DMS114 treated with DMSO at 0.1 percent for 48 hours (cell line): ENCODE data around the gene TSPAN12.
A peak's percentile ranks its signal among the peaks of the same experiment; 100 is the strongest.
"Not testable (repeated sequence)": the region's sequence is repeated elsewhere in the genome, so short reads cannot be mapped to it uniquely, and the experiment has no call there.

Source experiments
- DNase-seq: peaks from one replicate; lab custom pipeline; 2025; ENCODE audit not compliant: unreplicated experiment; lab: John Stamatoyannopoulos, UW

Gene TSPAN12

DNA sequence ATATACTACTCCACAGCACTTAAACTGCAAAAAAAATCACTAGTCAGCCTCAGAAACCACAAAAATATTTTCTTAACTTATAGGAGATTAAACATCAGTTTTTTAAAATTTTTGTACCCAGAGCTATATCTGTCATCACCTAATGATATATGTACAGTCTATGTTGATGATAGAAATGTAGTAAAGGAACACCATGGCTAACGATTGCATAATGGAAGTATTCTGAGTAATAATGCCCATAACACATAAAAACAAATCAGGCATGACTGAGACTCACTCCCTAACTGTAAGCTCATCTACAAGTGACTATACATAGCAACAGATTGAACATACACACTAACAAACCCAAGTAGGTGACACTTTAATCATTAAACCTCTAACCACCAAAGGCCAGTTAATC lies 51.3 kb downstream of the TSPAN12 start:
- no peak for DNase-seq

DNA sequence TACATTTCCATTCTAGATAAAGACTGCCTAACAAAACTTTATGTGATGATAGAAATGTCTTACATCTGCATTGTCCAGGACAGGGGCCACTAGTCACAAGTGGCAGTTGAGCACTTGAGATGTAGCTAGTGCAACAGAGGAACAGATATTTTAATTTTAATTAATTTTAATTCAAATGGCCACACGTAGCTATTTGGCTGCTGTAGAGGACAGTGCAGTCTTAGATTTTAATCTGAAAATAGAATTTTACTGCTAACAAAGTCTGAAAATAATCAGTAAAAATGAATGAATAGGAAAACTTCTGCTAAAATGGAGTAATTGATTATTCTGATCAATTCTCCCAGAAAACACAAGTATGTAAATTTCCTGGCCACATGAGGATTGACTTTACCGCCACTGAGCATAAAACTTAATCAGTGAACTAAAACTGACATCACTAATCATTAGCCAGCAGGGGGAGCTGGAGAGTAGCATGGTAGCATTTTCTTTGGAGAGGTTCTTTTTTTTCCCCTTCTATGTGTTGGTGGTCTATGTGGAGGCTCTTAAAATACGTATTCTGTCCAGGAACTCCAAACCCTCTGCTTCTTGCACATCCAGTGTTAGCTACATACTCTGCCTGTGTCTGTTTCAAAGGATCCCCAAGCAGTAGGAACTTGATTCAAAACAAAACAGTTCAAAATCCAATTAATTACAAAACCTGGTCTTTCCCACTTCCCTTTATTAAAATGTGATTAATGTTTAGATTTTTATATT lies 52.1 kb downstream of the TSPAN12 start:
- DNase-seq = peak; percentile 49

DNA sequence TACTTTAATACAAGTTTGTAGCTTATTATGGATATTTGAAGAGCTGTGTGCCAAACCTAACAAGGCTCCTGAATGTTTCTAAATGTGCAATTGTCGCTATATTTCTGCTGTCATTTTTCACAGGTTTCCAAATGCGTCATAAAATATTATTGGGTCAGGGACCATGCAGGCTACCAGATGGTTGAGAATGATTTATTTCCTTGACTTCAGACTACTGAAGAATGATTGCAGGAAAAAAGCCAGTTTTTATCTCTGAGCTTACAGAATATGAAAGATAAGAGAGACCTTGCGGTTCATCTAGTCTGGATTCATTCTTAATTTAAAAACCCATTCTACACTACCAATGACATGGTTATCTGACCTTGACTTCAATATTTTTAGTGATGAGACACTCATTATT lies 55.2 kb downstream of the TSPAN12 start:
- no peak for DNase-seq

DNA sequence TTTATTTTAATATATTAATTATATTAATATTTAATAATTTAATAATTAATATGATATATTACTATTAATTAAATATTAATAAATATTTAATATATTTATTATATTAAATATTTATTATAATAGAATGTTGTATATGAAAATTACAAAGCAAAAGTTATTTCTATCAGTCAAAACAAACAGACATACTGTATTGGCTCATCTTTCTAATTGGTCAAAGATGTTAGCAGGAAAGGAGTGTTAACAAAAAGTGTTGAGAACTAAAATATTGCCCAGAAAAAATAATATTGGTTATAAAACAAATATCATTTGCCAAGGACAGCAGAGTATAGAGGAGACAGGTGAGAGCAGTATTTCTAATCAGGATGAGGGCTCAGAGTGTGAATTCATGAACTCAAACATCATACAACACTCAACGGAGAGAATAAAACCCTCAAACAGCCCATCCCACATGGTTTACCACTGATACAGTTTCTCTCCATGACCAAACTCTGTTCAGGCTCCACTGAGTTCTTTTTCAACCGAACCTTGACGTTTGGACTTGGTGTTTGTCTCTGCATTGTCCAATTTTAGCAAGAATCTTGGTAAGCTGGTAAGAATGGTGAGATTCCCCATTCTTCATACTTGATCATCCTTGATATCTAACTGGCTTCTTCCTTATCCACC lies 58.0 kb downstream of the TSPAN12 start:
- no peak for DNase-seq

DNA sequence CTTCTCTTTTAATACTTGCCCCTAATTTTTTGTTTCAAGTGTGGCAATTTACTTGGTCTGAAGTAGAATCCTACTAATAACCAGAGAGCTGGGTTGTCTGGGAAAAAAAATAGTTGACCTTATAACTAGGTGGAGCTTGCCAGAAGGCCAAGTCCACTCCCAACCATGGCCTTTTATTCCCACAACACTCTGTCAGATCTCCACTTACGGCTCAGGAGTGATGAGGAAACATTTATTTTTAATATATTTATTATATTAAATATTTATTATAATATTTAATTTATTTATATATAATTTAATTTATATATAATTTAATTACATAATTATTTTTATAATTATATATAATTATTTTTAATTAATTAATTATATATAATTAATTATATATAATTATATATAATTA lies 58.8 kb downstream of the TSPAN12 start:
- DNase-seq = no peak

DNA sequence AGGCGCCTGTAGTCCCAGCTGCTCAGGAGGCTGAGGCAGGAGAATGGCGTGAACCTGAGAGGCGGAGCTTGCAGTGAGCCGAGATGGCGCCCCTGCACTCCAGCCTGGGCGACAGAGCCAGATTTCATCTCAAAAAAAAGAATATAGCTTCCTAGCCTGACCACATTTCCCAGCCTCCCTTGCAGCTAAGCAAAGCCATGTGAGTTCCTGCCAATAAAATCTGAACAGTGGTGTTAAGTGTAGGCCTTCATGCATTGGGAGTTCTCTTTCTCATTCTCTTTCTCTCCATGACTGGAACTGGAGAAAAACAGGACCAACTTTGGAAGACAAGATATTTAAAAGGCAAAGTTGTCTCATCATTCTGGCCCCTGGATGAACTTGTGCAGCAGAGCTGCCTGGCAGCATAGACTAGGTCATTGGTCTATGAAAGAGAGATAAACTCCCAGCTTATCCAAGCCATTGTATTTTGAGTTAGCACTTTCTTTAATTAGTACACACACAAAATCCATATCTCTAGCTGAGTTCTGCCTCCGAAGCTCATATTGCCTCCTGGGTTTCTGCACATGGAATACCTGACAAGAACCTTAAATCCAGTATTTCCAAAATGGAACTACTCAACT lies 60.8 kb downstream of the TSPAN12 start:
- no peak for DNase-seq

DNA sequence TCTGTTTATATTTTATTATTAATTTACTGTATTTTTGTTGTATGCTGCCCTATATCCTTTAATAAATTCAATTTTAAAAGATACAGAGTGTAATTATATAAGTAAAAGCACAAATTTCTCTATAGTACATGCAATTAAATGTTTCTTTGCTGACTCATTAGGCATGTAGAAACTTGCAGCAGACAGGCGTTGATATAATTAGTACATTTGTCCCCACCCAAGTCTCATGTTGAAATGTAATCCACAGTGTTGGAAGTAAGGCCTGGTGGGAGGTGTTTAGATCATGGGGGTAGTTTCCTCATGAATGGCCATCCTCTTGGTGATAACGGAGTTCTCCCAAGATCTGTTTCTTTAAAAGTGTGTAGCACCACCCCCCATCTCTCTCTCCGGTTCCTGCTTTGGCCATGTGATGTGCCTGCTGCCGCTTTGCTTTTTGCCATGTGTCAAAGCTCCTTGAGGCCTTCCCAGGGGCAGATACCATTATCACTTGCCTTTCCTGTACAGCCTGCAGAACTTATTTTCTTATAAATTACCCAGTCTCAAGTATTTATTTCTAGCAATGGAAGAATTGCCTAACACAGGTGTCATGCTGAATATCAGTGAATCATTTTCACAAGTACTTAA lies 63.7 kb downstream of the TSPAN12 start:
- DNase-seq = no peak

DNA sequence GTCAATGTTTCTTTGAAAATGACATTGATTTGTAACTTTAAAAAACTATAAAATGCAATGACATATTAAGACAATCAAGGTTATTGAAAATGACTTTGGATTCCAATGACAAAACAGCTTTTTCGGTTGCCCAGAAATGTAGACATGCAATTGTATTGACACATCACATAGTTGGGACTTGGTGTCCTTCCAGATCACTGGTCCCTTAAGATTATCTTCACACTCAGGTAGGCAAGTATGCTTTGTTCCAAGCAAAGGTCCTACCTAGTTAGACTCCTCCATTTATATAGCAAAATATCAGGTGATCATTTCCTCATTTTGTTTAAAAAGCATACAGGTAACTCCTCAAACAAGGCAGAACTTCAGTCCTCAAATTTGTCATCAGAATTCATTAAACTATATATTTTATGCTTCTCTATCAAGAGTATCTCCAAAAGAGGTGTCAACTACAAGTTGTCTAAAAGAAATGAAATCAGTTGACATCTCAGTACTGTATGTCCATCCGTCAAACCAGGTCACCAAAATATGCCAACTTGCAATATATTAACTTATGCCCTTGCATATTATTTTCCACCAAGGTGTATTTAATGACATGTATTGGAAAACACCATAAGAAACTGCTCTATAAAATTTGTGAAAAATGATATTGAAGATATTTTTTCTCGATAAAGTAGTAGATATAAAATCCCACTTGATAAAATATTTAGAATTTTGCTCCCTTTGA lies 64.6 kb downstream of the TSPAN12 start:
- no peak for DNase-seq

DNA sequence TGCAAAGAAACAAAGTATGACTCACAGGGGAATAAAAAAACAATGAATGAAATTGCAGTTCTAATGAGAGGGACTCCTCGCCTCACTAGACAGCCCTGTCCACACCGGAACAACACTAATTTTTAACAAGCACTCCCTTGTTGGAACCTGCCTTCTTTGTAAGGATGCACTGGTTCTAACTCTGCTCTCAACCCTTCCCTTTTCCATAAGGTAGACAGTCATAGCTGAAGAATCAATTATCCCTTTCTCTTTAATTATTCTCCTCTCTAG lies 65.1 kb downstream of the TSPAN12 start:
- no peak for DNase-seq

DNA sequence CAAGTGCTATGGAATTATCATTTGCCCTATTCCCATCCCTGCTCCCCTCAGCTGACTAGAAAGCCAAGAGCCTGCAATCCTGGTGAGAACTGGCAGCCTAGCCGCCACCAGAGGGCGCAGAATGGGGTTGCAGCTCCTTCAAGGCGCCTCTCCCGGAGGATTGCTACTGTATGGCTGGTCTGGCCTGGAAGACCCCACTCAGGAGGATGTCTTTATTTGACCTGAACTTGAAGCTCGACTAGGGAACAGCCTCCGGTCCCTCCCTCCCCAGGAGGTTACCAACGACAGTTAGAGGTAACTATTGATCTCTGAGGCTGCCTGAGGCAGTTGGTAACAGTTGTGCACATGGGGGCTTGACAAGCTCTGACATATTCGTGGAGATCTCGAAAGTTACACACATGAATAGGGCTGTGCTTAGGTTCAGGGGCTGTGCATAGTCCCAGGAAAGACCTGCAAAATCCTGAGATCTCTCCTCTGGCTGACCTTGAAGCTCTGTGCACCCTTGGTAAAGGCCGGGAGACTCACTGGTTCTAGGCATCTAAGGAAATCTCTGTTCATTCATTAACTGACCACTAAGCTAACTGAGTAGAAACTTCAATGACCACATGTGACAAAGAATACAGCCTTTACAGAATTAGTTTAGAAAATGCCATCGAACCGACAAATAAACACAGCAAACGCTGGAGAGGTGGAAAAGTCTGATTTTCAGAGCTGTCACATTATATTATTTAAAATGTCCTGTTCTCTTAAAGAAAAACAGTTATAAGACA lies 65.7 kb downstream of the TSPAN12 start:
- DNase-seq = peak; percentile 43

DNA sequence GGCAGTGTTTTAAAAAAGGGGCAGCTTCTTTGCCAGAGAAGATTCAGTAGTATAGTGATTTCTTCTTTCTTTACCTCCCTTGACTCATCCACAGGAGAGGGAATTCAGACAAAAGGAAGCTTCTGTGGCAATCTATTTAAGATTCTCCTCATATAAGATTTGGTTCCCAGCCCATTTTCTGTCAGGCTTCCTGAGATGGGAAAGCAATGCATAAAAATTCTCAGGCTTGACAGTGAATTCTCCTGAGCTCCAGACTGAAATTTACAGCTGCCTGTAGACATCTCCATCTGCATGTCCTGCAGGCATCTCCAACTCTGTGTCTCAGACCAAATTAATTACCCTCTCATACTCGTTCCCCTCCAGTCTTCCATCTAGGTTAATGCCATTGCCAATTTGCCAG lies 72.8 kb downstream of the TSPAN12 start:
- no peak for DNase-seq

DNA sequence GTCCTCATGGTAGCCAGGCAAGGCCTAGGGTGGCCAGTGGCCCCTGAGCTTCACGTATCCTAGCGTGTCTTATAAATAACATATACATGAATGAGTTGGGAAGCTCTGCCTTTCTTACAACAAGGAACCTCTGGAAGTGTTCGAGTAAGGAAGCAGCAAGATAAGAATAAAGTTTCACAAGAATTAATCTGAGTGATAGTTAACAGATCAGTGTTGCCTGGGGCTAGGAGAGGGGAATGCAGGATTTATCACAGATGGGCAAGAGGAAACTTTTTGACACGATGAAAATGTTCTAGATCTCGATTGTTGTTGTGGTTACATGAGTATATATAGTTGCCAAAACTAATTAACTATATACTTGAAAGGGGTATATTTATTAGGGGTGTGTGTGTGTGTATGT lies 74.2 kb downstream of the TSPAN12 start:
- DNase-seq = no peak

DNA sequence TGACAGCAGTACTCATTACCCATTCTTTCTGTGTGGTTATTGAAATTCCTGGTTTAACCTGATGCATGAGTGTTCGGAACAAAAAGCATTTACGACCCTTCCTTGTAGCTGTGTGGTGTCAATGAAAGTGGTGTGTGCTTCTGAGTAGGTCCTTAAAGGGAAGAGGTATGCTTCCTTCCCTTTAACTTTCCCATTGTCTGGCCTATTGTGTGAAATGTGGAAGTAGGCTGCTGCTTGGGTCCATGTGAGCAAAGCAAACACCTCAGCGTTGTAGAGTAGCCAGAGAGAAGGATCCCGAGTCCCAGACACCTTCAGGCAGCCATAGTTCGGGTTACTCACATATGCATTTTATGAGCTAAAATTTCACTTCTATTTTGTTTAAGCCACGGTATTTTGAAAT lies 74.7 kb downstream of the TSPAN12 start:
- DNase-seq = no peak

DNA sequence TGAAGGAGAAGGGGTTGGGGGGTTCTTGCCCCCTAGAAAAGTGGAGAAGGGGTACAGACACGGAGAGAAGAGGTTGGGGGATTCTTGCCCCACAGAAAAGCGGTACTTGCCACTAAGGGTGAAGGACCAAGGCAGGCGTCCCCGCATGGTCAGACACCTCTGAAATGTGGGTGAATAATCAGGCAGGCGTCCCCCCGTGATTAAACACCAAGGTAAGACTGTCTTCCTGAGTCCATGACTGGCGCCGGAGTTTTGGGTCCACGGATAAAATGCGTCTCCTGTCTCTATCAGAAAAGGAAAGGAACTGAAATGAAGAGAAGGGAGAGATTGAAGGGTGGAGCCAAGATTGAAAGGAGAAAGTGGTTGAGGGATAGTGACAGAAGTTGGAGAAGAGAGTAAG lies 76.0 kb downstream of the TSPAN12 start:
- not testable (repeated sequence) for DNase-seq

DNA sequence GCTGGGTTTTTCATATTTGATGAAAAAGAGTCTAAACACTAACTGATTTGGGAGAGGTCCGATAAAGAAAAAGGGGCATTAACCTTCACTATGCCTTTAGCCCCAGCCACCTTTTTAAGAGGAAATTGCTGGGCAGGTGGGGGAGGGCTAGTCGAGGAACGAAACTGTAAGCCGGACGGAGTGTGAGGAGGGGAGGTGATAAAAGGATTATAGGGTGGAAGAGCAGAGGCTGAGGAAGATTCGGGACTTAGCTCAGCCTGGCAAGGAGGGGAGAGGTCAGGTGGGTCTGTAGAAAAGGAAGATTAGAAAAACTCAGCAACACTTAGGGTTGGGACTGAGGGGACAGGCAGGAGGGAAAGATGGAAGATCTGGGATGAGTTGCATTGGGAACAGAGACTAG lies 77.0 kb downstream of the TSPAN12 start:
- DNase-seq = no peak

DNA sequence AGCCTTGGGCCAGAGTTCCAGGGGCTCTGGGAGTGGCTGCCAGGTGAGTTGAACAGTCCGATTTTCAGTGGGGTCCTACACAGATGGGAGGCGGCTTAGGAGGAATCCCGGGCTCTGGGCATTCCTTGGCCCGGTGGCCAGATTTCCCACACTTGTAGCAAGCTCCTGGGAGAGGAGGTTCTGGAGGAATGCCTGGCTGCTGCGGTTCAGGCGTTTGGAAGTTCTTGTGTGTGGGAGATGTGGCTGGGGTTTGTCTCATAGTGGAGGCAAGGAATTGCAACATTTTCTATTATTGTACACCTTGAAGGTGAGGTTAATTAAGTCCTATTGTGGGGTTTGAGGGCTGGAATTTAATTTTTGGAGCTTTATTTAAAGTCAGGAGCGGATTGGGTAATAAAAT lies 77.5 kb downstream of the TSPAN12 start:
- DNase-seq = not testable (repeated sequence)

DNA sequence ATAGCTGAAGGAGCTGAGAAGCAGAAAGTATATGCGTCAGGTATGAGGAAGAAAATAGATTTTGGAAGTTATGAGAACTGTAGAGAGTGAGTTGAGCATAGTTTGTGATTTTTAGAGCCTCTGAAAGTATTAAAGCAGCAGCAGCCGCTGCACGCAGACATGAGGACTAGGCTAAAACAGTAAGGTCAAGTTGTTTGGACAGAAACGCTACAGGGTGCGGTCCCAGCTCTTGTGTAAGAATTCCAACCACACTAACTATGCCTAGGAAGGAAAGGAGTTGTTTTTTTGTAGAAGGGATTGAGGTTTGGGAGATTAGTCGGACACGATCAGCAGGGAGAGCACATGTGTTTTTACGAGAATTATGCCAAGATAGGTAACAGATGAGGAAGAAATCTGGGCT lies 78.9 kb downstream of the TSPAN12 start:
- not testable (repeated sequence) for DNase-seq

DNA sequence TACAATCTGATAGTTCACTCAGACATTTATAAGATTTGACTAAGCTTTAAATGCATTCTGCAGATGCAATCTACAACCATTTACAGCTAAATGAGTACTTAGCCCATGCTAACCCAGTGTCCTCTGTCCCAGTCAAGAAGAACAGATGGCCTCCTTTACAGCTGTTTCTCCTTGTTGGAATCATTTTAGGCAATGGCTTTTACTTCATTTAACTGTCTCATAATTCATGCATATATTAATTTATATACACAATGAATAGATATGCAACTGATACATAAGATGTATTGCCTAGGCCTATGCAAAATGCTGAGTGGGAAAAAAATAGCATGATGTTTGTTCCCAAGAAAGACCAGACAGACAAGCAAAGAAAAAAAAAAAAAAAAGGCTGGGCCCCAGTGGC lies 82.2 kb downstream of the TSPAN12 start:
- DNase-seq = no peak

DNA sequence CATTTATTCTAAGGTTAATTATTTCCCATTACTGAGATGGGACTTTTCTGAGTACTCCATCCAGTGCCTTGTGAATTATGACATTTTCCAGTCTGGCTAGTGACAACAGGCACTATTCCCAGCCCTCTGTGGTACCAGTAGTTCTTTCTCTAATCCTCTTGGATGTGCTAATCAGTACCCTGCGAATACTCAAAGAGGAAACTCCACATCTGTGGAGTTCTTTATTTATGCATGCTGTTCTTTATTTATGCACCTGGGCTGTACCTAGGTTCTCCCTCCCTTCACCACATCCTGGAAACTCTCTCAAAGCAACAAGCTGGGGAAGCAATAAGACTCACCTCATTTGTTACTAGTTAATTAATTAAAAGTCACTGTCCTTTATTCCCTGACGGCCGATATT lies 83.5 kb downstream of the TSPAN12 start:
- DNase-seq = no peak

DNA sequence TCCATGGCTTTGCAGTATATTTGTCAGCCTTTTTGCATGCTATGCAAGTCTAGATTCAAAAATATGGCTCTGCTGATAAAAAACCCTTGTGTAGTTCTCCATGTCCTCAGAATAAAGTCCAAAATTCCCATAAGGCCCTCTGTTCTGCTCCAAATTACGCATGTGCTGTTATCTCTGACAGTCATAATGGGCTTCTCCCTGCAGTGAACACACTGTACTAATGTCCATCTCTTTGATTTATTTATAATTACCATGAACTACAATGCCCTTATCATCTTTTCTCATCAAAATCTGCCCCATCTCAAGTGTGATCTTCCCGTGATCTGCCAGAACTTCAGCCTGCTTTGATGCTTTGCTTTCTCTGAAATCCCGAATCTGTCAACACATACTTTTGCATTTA lies 87.7 kb downstream of the TSPAN12 start:
- DNase-seq = no peak

DNA sequence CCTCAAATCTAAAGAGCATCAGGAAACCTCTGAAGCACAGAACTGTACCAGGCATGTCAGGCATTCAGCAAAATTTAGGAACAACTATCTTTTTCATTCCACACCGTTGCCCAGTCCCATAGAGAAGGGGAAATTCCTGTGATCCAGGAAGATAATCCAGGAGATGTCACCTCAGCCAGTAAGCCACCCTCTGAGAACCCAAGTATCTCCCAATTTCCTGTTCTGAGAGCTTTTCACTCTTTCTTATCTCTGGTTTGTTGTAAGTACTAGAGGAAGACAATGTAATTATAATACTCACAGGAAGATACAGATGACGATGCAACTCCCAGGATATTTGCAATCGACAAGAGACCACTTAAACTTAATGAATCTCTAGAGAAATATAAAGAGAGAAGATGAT lies 97.1 kb downstream of the TSPAN12 start:
- no peak for DNase-seq
